GM12878 (cell line): ENCODE results near the gene SETD1B. TPM values are rescaled to one million over a fixed set of nuclear protein-coding genes. Genes with fewer than 3 reads are reported as not detected.

Source experiments
- ATAC-seq: fragments of 200-7000 bp; cut with Tn5 transposase; 3 replicates; pipeline ENCODE4 v1.9.1; 2020; ENCODE audit warnings: mild to moderate bottlenecking, moderate library complexity
- BruUV-seq: library from RNA; stranded (reverse); fragments of 400-500 nt; replicated peaks from 2 replicates; lab custom pipeline; 2021; lab: Mats Ljungman, UMichigan
- CTCF ChIA-PET: fragments of 300-600 bp; sonication (Branson Sonifier 250); formaldehyde crosslinking; extraction: SDS; loops from one replicate; lab custom pipeline; 2021; ENCODE audit warnings: inconsistent platforms; lab: Yijun Ruan, JAX
- POLR2A ChIA-PET: fragments of 350-600 bp; formaldehyde crosslinking; extraction: SDS; loops from one replicate; lab custom pipeline; 2021; ENCODE audit warnings: inconsistent platforms; lab: Charles Lee
- RAD21 ChIA-PET: fragments of 300-600 bp; sonication (Branson Sonifier 250); formaldehyde crosslinking; loops from one replicate; lab custom pipeline; 2023; ENCODE audit warnings: antibody characterized with exemption; ENCODE audit not compliant: unreplicated experiment; lab: Charles Lee
- SMC1A ChIA-PET: fragments of 300-600 bp; sonication (Branson Sonifier 250); formaldehyde crosslinking; loops from one replicate; lab custom pipeline; 2023; ENCODE audit not compliant: unreplicated experiment, uncharacterized antibody; lab: Charles Lee
- DNase-seq: peaks from one replicate; pipeline ENCODE4 v3.0.0-alpha.2; 2011; ENCODE audit warnings: low read depth, low spot score
- FAIRE-seq: peaks from 3 replicates; lab custom pipeline; 2011; peaks lifted over from hg19 to GRCh38; lab: Jason Lieb, UNC
- H2AFZ ChIP-seq: 2 replicates; pipeline ENCODE4 v1.6.0; 2011; ENCODE audit warnings: low read depth, low read length, control low read depth; ENCODE audit not compliant: control insufficient read depth
- H3K27ac ChIP-seq: 2 replicates; pipeline ENCODE4 v1.5.1; 2011; ENCODE audit warnings: control low read depth; ENCODE audit not compliant: control insufficient read depth, insufficient read depth
- H3K27me3 ChIP-seq, 2 experiments: replicated peaks in 1 of 2; 2 replicates each; pipeline versions ENCODE4 v1.6.0 to v1.6.1; 2011; ENCODE audit warnings: low read length in 1 of 2; ENCODE audit not compliant: control insufficient read depth in 2 of 2, insufficient read depth in 2 of 2
- H3K36me3 ChIP-seq, 2 experiments: 2 replicates each; pipeline ENCODE4 v1.5.1; 2011; ENCODE audit warnings: low read length in 1 of 2; ENCODE audit not compliant: control insufficient read depth in 2 of 2, insufficient read depth in 2 of 2
- H3K4me1 ChIP-seq: 2 replicates; pipeline ENCODE4 v1.6.1; 2011; ENCODE audit warnings: mild to moderate bottlenecking, low read length, moderate library complexity, mixed read lengths; ENCODE audit not compliant: control insufficient read depth, insufficient read depth
- H3K4me2 ChIP-seq: 2 replicates; pipeline ENCODE4 v1.6.0; 2011; ENCODE audit warnings: control low read depth; ENCODE audit not compliant: control insufficient read depth, insufficient read depth
- H3K4me3 ChIP-seq: fragments of 200-600 bp; sonication (generic); 2 replicates; pipeline ENCODE4 v1.5.1; 2016
- H3K79me2 ChIP-seq: 2 replicates; pipeline ENCODE4 v1.6.0; 2011; ENCODE audit warnings: low read length; ENCODE audit not compliant: control insufficient read depth, insufficient read depth
- H3K9ac ChIP-seq: 2 replicates; pipeline ENCODE4 v1.8.0; 2011; ENCODE audit warnings: low read length, control low read depth, mixed read lengths; ENCODE audit not compliant: control insufficient read depth, insufficient read depth
- H3K9me3 ChIP-seq: replicated peaks from 3 replicates; pipeline ENCODE4 v1.5.1; 2011; ENCODE audit warnings: mild to moderate bottlenecking, low read length; ENCODE audit not compliant: control insufficient read depth, insufficient read depth
- H4K20me1 ChIP-seq: 2 replicates; pipeline ENCODE4 v1.6.0; 2011; ENCODE audit not compliant: control insufficient read depth, insufficient read depth
- ETV6 ChIP-seq, 2 experiments: fragments of 450-650 bp in 1 of 2; IDR thresholded peaks in 1 of 2; conservative IDR thresholded peaks in 1 of 2; 2 replicates each; pipeline ENCODE4 v1.6.1; 2014; ENCODE audit warnings: antibody characterized with exemption in 1 of 2, borderline replicate concordance in 1 of 2, low read depth in 1 of 2, mild to moderate bottlenecking in 1 of 2, moderate library complexity in 1 of 2
- POLR2AphosphoS2 ChIP-seq: IDR thresholded peaks from 2 replicates; pipeline ENCODE4 v1.6.1; 2011; ENCODE audit warnings: low read depth, mild to moderate bottlenecking, low read length, improper control_type of control experiment, moderate library complexity
- WGBS: methylation state at CpG from one replicate; pipeline ENCODE4 v1.1.6; 2016; ENCODE audit warnings: low lambda C conversion rate; ENCODE audit not compliant: insufficient replicate concordance, insufficient coverage; ENCODE audit errors: missing lambda C conversion rate; 5-methylcytosine and 5-hydroxymethylcytosine counted together
- in situ Hi-C: fragments of 300-500 bp; cut with MboI; formaldehyde crosslinking; loops from 9 replicates; pipeline ENCODE4 v1.14.3; 2018; ENCODE audit warnings: mixed read lengths
- intact Hi-C: fragments of 100-400 bp; cut with micrococcal nuclease; formaldehyde crosslinking; loops from one replicate; pipeline ENCODE4 v1.14.2; 2022; ENCODE audit not compliant: unreplicated experiment
- polyA plus RNA-seq, 11 experiments: library from polyadenylated mRNA; depleted of rRNA in 4 of 11; unstranded in 6 of 11; stranded (reverse) in 5 of 11; fragments of >200 nt; fragmentation: Nextera tagmentation in 4 of 11; fragmentation: Illumina TruSeq in 1 of 11; extraction: Ambion mirVana in 4 of 11; extraction: Trizol in 1 of 11; gene quantifications; 1 replicate in 1 of 11; 2 replicates in 10 of 11; pipeline versions ENCODE4 v1.2.1 to v1.2.3, GENCODE V29; 2011 to 2016; ENCODE audit warnings: inconsistent platforms in 2 of 11, missing spikeins in 2 of 11, low read depth in 1 of 11
- total RNA-seq, 4 experiments: library from RNA; depleted of rRNA in 3 of 4; stranded (reverse); fragments of >200 nt in 3 of 4; fragmentation: Illumina TruSeq in 1 of 4; extraction: Trizol in 1 of 4; gene quantifications; 2 replicates each; pipeline versions ENCODE4 v1.2.1 to v1.2.3, GENCODE V29; 2013 to 2021

Gene SETD1B
- total and polyA plus RNA-seq, 10 of the 15 experiments (the other 5 are each of a cell fraction or from before 2014, with no cell fraction given), result 0.50 to 17.3 (median 1.6) TPM

GRCh38 chr12:121810833-121811433 is 7.1 kb downstream of the SETD1B start:
- ChIA-PET CTCF (interaction anchor here (0.8 to 13.6 kb wide), 19 partner anchors 9 to 419 kb away, joined by 3 to 565 read pairs (median 6); partner anchors contain the start of genes PSMD9 and RHOF), RAD21 (interaction anchor here (1.2 to 13.1 kb wide), 6 partner anchors 9 to 83 kb away, joined by 3 to 395 read pairs (median 12); partner anchors contain the start of genes PSMD9 and RHOF), SMC1A (interaction anchor here (0.7 to 12.2 kb wide), 9 partner anchors 9 to 810 kb away, joined by 3 to 226 read pairs (median 5); partner anchors contain the start of genes PSMD9 and RHOF), POLR2A (interaction anchor here (0.6 to 2.5 kb wide), 9 partner anchors 9 to 121 kb away, joined by 3 to 48 read pairs (median 5); partner anchors contain the start of gene RHOF)
- Histone ChIP-seq H3K4me2 (peak overlapping the region; percentile 46), H3K4me1 (peaks cover 20% of the 10 kb centered on the region), H3K4me3 (peak overlapping the region; percentile 82), H3K27me3 (no peaks in the 10 kb centered on the region), H3K9me3 (no peaks in the 10 kb centered on the region), H2AFZ (peak overlapping the region; percentile 15; the same call in 1 of the 2 replicates), H3K36me3 (peaks cover 6 to 21% of the 10 kb centered on the region in 2 experiments; a peak in 3 of 4 replicates), H3K9ac (no peak overlapping the region; the same call in 1 of the 2 replicates), H3K79me2 (peaks cover 48% of the 10 kb centered on the region), H3K27ac (no peak overlapping the region; the same call in 1 of the 2 replicates), H4K20me1 (peaks cover 9% of the 10 kb centered on the region)
- DNase-seq, result no peak
- no TSS peak for BruUV-seq
- in situ Hi-C loops (no loop called here), intact Hi-C loops (no loop called here)
- 57% methylated on average over 6 of the region's 6 CpGs for WGBS
- no peak for ATAC-seq
- TF ChIP-seq ETV6 (conservative IDR thresholded peaks at IDR 0.05 in 1 of 2, IDR thresholded peaks at IDR 0.05 in 1 of 2; ENCODE audit: borderline replicate concordance in 1 of 2, low read depth in 1 of 2) (no peak), POLR2AphosphoS2 (0 out of 2 replicates have a peak, but pooled peaks have one; percentile 10)
- FAIRE-seq, result no peak
